ENCODE results near the gene ZMYND11.
"Not testable (repeated sequence)": the region's sequence is repeated elsewhere in the genome, so short reads cannot be mapped to it uniquely, and the experiment has no call there.

DNA sequence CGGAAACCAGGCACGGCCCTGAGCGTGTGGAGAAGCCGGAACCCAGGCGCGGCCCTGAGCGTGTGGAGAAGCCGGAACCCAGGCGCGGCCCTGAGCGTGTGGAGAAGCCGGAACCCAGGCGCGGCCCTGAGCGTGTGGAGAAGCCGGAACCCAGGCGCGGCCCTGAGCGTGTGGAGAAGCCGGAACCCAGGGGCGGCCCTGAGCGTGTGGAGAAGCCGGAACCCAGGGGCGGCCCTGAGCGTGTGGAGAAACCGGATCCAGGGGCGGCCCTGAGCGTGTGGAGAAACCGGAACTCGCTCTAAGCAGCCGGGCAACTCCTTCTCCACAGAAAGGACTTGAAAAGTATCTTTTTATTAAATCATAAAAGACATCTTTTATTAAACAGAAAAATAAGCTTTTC lies 165.3 kb downstream of the ZMYND11 start:
- not testable (repeated sequence) for TF ChIP-seq NRF1, POLR2AphosphoS5 (IDR thresholded peaks at IDR 0.05; ENCODE audit: low read depth, low read length)
- TF ChIP-seq, protein P1, sequence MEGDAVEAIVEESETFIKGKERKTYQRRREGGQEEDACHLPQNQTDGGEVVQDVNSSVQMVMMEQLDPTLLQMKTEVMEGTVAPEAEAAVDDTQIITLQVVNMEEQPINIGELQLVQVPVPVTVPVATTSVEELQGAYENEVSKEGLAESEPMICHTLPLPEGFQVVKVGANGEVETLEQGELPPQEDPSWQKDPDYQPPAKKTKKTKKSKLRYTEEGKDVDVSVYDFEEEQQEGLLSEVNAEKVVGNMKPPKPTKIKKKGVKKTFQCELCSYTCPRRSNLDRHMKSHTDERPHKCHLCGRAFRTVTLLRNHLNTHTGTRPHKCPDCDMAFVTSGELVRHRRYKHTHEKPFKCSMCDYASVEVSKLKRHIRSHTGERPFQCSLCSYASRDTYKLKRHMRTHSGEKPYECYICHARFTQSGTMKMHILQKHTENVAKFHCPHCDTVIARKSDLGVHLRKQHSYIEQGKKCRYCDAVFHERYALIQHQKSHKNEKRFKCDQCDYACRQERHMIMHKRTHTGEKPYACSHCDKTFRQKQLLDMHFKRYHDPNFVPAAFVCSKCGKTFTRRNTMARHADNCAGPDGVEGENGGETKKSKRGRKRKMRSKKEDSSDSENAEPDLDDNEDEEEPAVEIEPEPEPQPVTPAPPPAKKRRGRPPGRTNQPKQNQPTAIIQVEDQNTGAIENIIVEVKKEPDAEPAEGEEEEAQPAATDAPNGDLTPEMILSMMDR (IDR thresholded peaks at IDR 0.05) = not testable (repeated sequence)

All from SK-N-SH (cell line).